RPMI8226 (cell line): ENCODE data around the gene TXNRD3.

Experiments used
- DNase-seq: peaks from one replicate; pipeline ENCODE4 v3.0.0-alpha.2; 2015

TXNRD3 gene

DNA sequence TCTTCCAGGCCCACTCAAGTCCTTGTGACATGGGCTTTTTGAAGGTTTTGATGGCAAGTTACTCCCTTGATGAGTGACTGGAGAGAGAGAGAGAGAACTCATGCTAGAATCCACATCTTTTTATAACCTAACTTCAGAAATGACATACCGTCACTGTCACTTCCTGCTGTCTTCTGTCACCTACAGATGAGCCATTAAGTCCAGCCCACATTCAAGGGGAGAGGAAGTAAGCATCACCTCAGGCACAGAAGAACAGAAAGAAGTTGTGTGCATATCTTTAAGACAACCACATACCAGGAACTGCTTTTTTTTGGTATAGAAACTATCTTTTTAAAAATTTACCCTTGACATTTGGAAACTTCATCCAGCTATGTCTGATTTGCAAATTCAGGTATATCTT lies 16.6 kb upstream of the TXNRD3 start:
- no peak for DNase-seq

- no peak for DNase-seq
Measured at GRCh38 chr3:126668450-126669401, 13.8 kb upstream of the TXNRD3 start.

DNA sequence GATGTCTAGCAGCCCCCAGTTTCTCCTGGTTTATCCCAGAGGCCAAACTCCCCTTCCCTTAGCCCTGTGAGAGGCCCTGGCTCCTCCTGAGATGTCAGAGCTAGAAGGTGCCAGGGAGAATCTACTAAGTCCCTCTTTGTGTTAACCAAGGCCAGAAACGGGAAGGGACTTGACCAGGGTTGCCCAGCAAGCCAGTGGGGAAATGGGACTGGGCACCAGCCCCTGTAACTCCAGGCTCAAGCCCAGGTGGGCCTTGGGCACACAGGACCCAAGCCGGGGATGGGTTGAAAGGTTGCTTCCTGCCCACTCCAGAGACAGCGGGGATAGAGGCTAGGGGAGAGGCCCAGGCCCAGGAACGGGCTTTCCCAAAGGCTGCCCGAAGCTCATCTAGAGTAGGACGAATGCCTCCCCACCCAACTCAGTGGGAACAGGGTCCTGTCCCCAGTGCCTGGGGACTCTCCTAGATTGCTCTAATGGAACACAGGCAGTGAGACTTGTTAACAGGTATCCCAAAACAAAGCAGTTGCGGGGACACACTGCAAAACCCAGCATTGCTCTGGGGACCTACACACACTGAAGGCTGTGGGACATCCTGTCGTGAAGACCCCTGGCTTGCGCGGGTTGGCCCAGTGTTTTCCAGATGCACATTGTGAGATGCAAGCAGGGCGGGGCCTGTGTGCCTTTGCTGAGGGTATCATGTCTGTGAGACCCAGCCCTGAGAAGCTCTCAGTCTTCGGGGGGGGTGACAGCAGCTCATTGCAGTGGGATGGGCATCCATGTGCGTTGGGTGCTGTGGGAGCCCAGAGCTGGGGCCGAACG lies 12.9 kb upstream of the TXNRD3 start:
- no peak for DNase-seq

DNA sequence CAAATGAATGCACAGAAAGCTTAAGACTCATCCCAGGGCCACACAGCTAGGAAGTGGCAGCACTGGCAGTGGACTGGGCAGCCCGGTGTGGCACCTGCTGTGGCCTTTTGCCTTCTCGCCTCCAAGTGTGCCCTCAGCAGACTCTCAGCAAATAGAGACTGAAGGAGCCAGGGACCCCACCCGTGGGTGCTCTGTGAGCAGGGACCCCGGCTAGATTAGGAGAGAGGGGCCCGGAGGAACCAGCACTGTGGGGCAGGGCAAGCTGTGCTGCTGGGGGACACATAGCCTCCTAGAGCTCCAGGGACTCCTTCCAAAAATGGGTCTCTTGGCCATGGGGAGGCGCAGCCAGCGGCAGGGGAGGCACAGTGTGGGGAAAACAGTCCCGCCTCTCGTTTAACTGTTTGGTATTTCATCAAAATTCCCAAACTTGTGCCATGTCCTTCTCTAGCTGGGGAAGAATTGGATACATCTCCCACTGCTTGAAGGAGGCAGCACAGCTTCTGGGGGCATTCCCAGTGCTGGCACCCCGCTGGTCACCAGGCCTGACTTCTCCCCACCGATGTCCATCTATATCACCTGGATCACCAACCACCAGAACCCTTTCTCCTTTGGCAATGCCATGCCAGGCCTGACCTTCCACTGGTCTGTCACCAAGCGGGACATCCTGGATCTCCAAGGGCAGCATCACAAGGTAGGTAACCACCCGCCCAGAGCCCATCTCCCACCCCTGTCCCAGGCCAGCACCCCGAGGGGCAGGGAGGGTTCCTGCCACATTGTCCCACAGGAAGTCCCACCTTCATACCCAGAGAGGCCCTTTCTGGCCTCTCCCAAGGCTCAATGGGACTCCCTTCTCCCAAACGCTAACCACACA lies 12.0 kb upstream of the TXNRD3 start:
- DNase-seq = no peak

- no peak for DNase-seq
Measured at GRCh38 chr3:126665959-126666657, 11.2 kb upstream of the TXNRD3 start.

GRCh38 chr3:126665221-126665936 lies 10.5 kb upstream of the TXNRD3 start:
- DNase-seq = no peak

DNA sequence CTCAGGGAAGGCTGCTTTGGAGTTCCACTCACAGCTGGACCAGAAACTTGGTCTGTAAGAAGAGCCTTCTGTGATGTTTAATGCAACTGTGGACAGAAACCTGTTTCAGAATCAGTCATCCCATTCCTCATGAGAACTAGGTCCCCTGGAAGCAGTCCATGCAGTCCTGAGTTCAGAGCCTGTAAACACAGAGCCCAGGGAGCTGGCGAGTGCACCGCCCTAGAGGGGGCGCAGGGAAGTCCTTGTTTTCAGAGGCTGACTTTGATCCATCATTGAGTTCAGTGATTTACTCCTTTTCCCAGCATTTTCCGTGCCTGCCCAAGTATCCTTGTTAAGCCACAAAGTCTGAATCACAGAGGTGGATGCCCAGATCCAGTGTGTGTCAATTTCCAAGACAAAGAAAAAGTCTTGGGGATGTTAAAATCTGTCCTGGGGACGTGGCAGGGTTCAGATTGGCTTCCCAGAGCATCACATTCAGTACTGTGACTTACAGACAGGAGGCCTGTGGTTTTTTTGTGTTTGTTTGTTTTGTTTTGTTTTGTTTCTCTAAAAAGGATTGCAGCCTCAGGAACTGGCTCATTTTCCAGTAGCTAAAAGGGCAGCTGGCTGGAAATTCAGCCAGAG lies 9.8 kb upstream of the TXNRD3 start:
- peak; percentile 25 for DNase-seq

DNA sequence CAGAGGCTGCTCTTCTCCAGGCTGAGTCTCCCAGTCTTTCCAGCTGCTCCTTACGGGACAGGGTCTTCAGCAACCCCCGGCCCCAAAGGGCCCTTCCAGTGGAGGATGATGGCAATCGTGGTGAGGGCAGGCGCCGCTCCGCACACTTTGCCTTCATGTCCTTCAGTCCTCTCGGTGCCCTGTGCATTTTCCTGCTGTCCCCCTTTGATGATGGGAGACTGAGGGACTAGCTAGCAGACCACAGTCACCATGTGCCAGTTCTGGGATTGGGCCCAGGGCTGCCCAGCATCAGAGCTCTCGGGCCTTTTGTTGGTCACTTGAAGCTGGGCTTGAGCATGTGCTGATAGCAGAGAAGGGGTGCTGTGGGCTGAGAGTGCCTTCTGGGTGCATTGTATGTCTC lies 8.8 kb upstream of the TXNRD3 start:
- no peak for DNase-seq

DNA sequence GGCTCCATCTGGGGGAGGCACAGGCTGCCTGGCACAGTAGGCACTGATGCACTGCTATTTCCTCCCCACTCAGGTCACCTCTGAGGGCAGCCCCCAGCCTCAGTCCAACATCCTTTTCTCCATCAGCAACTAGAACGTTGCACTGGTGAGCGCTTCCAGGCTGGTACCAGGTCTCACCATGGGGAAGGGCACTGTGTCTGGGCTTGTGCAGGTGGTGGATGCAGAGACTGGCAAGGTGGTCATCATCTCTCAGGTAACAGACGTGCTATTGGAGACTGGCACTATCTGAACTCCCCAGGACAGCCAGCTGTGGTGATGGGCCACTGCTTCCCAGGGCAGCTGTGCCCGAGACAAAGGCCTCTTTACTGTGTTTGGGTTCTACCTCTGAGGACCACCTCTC lies 8.3 kb upstream of the TXNRD3 start:
- DNase-seq = no peak

DNA sequence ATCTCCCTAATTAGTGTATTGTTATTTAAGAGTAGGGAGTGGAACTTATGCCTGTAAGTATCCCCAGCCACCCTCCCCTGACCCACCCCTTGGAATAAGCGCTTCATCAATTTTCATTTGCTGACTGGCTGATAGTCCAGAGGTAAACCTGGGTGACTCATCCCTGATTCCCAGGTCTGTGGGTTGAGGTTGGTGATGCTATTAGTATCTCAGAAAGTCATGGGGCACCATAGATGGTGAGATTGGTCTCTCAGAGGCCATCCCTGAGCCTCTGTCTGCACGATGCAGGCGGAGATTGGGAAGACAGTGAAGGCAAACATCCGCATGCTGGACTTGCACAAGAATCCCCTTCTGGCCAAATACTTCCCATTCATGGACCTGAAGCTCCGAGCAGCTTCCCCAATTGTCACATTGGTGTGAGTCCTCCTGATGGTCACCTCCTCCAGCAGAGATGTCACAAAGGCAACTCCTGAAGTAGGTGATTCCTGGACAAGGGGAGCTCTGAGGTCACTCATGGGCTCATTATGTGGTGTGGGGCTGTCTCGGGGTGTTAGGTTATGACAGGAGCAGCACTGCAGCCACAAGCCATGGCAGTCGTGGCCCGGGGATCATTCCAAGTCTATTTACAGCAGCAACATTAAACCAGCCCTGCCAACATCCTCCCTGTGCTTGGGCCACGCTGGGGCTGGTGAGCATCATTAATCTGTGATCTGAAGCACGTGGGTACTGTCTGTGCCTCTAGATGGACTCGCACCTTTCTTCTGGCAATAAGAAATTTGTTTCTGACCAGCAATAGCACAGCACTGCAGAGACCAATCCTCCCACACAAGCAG lies 6.8 kb upstream of the TXNRD3 start:
- no peak for DNase-seq

DNA sequence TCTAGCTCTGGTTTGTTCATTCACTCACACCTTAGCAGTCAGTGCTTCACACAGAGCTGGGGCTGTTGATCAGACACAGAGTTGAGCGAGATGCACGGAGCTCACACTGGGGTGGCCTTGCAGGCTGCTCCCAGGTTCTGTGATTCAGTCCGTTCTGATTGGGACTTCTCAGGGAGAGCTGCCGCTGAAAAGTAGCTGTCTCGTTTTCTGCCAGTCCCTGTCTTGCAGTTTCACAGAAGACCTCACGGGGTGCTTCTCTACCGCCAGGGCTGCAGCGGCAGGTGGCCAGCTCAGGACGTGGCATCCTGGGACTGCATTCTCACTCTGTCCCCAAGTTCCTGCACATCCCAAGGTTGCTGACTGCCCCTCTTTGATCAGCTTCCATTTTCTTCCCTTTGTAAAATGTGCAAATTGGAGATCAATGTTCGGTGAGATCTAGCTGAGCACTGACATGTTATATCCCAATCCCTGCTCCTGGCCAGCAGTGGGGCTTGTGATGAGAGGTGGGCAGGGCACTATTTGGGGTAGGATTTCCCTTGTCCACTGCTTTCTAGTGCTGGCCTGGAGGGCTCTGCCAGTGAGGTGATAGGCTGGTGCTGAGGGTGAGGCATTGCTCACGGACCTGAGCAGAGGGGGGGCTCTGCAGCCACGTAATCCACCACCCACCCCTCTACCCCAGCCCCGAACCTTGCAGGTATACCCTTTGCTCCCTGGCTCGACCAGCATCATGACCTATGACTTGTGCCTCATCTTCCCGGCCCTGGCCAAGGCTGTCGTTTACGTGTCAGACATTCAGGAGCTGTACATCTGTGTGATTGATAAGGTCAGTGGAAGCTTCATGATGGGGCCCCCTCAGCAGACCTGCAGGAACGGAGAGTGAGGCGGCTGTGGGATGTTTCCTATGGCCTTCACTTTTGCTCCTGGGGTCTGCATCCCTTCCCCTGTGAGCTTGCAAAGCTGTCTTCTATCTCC lies 5.3 kb upstream of the TXNRD3 start:
- DNase-seq = peak; percentile 56

DNA sequence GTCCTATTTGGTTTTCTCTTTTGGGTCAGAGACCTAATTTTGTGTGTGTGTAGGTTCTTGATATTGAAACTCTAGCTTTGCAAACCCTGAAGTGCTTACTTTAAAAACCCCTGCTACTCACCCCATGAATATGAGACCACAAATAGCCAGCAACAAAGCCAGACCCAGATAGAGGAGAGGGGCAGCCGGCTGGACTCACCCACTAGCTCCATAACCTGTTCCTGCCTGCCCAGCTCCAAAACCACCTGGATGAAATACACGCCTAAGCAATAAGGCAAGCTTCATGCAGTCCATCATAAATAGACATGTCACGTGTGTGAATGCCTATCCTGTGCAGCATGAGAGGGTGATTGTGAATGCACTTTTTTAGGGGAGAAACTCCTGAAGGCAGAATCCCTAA lies 3.7 kb upstream of the TXNRD3 start:
- no peak for DNase-seq

- DNase-seq = no peak
Measured at GRCh38 chr3:126657901-126658300, 3.0 kb upstream of the TXNRD3 start.

GRCh38 chr3:126656371-126657134 lies 1.6 kb upstream of the TXNRD3 start:
- DNase-seq = no peak

GRCh38 chr3:126655887-126656286 lies 963 bp upstream of the TXNRD3 start:
- no peak for DNase-seq

DNA sequence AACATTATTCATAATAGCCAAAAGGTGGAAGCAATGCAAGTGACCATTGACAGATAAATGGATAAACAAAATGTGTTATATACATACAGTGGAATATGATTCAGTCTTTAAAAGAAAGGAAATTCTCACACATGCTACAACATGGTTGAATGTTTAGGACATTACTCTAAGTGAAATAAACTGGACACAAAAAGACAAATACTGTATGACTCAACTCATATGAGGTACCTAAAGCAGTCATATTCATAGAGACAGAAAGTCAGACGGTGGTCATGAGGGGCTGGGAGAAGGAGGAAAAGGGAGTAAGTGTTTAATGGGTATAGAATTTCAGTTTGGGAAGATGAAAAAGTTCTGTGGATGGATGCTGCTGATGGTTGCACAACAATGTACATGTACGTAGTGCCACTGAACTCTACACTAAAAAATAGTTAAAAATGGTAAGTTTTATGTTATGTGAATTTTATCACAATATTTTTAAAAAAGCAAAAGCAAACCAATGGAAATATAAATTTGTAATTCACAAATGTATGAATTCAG lies 5.3 kb downstream of the TXNRD3 start:
- no peak for DNase-seq

GRCh38 chr3:126646674-126647073 lies 8.2 kb downstream of the TXNRD3 start:
- no peak for DNase-seq

DNA sequence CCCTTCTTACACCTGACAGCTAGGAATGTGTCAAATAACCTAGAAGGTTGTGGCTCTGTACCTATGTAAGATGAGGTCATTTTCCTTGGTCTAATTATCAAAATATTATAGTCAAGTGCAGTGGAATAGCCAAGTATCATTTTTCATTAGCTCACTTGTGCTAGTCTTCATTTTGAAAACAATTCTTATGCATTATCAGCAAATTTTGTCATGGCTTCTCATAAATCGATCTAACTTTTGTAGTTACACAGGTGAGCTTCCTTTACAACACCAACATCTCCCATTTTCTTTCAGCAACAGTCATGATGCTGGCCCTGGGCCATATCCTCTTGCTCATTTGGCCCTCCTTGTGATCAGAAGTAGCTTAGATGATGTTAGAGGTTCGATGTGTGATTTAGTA lies 10.3 kb downstream of the TXNRD3 start:
- no peak for DNase-seq
